Smooth muscle cell of the coronary artery (primary cell): ENCODE results near the gene S1PR2. TPM values are rescaled to one million over a fixed set of nuclear protein-coding genes. Genes with fewer than 3 reads are reported as not detected.

Experiments
- total RNA-seq: library from RNA; depleted of rRNA; stranded (reverse); fragments of >200 nt; gene quantifications from 2 replicates; pipeline ENCODE4 v1.2.3, GENCODE V29; 2014; ENCODE audit warnings: low replicate concordance

The S1PR2 gene
- total RNA-seq: 9.3 and 22.9 TPM in 2 replicates

GRCh38 chr19:10230861-10231611 is at the start of gene S1PR2:
S1PR2 (minus strand) TSS chr19:10231331; CDS start chr19:10224905, 6,426 bp downstream.

GRCh38 chr19:10270616-10271394 is 39.7 kb upstream of the S1PR2 start, which contains the start of gene ICAM1:
ICAM1 (plus strand) TSS chr19:10271120; CDS start chr19:10271160, 40 bp downstream.

GRCh38 chr19:10251792-10252694 is 20.9 kb upstream of the S1PR2 start, which contains the start of gene MRPL4:
MRPL4 (plus strand) TSS chr19:10252214; CDS start chr19:10252254, 40 bp downstream.

GRCh38 chr19:10194500-10195198 is 36.5 kb downstream of the S1PR2 start, which contains the start of gene DNMT1:
DNMT1 (minus strand) TSS chr19:10194953; CDS start chr19:10194899, 54 bp downstream.

Other genes starting within 250 kb of the S1PR2 start
- gene COL5A3, start 220.8 kb downstream of the S1PR2 start, total RNA-seq: 0.38 and 4.3 TPM in 2 replicates
- gene RDH8, start 217.8 kb downstream of the S1PR2 start, total RNA-seq: not detected in 2 replicates
- gene SHFL, start 145.0 kb downstream of the S1PR2 start, total RNA-seq: 16.0 and 22.7 TPM in 2 replicates
- gene ANGPTL6, start 128.7 kb downstream of the S1PR2 start, total RNA-seq: under 0.01 and 0.45 TPM in 2 replicates
- gene PPAN, start 125.0 kb downstream of the S1PR2 start, total RNA-seq: 25.2 and 32.5 TPM in 2 replicates
- gene P2RY11, start 119.6 kb downstream of the S1PR2 start, total RNA-seq: 2.0 and 4.0 TPM in 2 replicates
- 343 and 390 TPM in 2 replicates for gene EIF3G, start 111.4 kb downstream of the S1PR2 start, total RNA-seq
- 16.6 and 23.2 TPM in 2 replicates for gene DNMT1, start 36.4 kb downstream of the S1PR2 start, total RNA-seq
- gene MRPL4, start 20.9 kb upstream of the S1PR2 start, total RNA-seq: 5.7 and 18.0 TPM in 2 replicates
- 7.5 and 20.7 TPM in 2 replicates for gene ICAM1, start 39.8 kb upstream of the S1PR2 start, total RNA-seq
- gene ICAM4, start 55.6 kb upstream of the S1PR2 start, total RNA-seq: 0.45 and 0.82 TPM in 2 replicates
- 0.94 and 1.7 TPM in 2 replicates for gene ICAM5, start 58.6 kb upstream of the S1PR2 start, total RNA-seq
- gene ZGLP1, start 78.5 kb upstream of the S1PR2 start, total RNA-seq: 0.23 and 0.30 TPM in 2 replicates
- 7.1 and 21.8 TPM in 2 replicates for gene FDX2, start 84.7 kb upstream of the S1PR2 start, total RNA-seq
- 8.2 and 10.9 TPM in 2 replicates for gene RAVER1, start 102.2 kb upstream of the S1PR2 start, total RNA-seq
- gene ICAM3, start 108.3 kb upstream of the S1PR2 start, total RNA-seq: 15.1 and 21.7 TPM in 2 replicates
- 70.4 and 104 TPM in 2 replicates for gene TYK2, start 149.2 kb upstream of the S1PR2 start, total RNA-seq
- gene CDC37, start 172.2 kb upstream of the S1PR2 start, total RNA-seq: 256 and 276 TPM in 2 replicates
- 2.5 and 2.9 TPM in 2 replicates for gene PDE4A, start 189.2 kb upstream of the S1PR2 start, total RNA-seq